Choroid plexus epithelial cell (primary cell): ENCODE measurements around the gene LPP.
"Not testable (repeated sequence)": the region's sequence is repeated elsewhere in the genome, so short reads cannot be mapped to it uniquely, and the experiment has no call there.

Source experiments
- DNase-seq: peaks from one replicate; pipeline ENCODE4 v3.0.0-alpha.2; 2010; ENCODE audit warnings: low read depth
- H3K4me3 ChIP-seq: 2 replicates; pipeline ENCODE4 v1.5.1; 2011; ENCODE audit warnings: low read depth, mild to moderate bottlenecking, control low read depth, low read length, moderate library complexity
- CTCF ChIP-seq: conservative IDR thresholded peaks from 2 replicates; pipeline ENCODE4 v1.5.1; 2011; ENCODE audit warnings: low read depth, mild to moderate bottlenecking, control low read depth, inconsistent platforms, low read length, moderate library complexity

The LPP gene

GRCh38 chr3:188126934-188127333 lies 27.0 kb upstream of the LPP start:
- no peak for TF ChIP-seq CTCF
- DNase-seq: no peak
- no peak overlapping the region for H3K4me3 ChIP-seq

- DNase-seq: no peak
- TF ChIP-seq CTCF: no peak
- no peak overlapping the region for H3K4me3 ChIP-seq
Observed at GRCh38 chr3:188128905-188129304, 25.1 kb upstream of the LPP start.

- not testable (repeated sequence) for DNase-seq, H3K4me3 ChIP-seq
Observed at GRCh38 chr3:188131023-188131422, 22.9 kb upstream of the LPP start.

GRCh38 chr3:188133219-188133618 lies 20.7 kb upstream of the LPP start:
- peak; percentile 83 for DNase-seq
- TF ChIP-seq CTCF: no peak

GRCh38 chr3:188133646-188134045 lies 20.3 kb upstream of the LPP start:
- TF ChIP-seq CTCF: no peak
- H3K4me3 ChIP-seq: no peak overlapping the region
- DNase-seq: peak; percentile 83

More at GRCh38 chr3:188133219-188133618, 20.7 kb upstream of the LPP start:
- H3K4me3 ChIP-seq: no peak overlapping the region

GRCh38 chr3:188134079-188134478 lies 19.9 kb upstream of the LPP start:
- no peak overlapping the region for H3K4me3 ChIP-seq
- DNase-seq: no peak
- TF ChIP-seq CTCF: no peak

GRCh38 chr3:188134856-188135255 lies 19.1 kb upstream of the LPP start:
- DNase-seq: no peak
- TF ChIP-seq CTCF: no peak

GRCh38 chr3:188135271-188135670 lies 18.7 kb upstream of the LPP start:
- no peak for DNase-seq
- no peak for TF ChIP-seq CTCF

More at GRCh38 chr3:188134856-188135255, 19.1 kb upstream of the LPP start:
- H3K4me3 ChIP-seq: no peak overlapping the region

More at GRCh38 chr3:188135271-188135670, 18.7 kb upstream of the LPP start:
- no peak overlapping the region for H3K4me3 ChIP-seq
